Posterior vena cava (tissue), 2 donors: ENCODE measurements around the gene SIX1. TPM values are rescaled to one million over a fixed set of nuclear protein-coding genes. Genes with fewer than 3 reads are reported as not detected.

Source experiments
- DNase-seq: peaks from one replicate; pipeline ENCODE4 v3.0.0-alpha.2; 2020; ENCODE audit warnings: low spot score
- intact Hi-C, 2 donors: fragments of 100-400 bp; cut with DNase I; formaldehyde crosslinking; loops; one replicate each; pipeline versions ENCODE4 v1.14.1 to v1.14.2; 2022 to 2023
- total RNA-seq, 2 donors: library from RNA; stranded (reverse); fragmentation: NEBNext Ultra II Directional; extraction: Animal tissue kit (Norgen Biotek cat#: 25700); gene quantifications; one replicate each; pipeline ENCODE4 v1.2.1, GENCODE V29; 2021
- donor health status: DM: yes; HTN: yes; CAD: no.
- donor health status: DM: yes; HTN: yes; CAD: no.

Gene SIX1
- total RNA-seq, 2 donors from 2014 or later = 4.3 TPM

DNA sequence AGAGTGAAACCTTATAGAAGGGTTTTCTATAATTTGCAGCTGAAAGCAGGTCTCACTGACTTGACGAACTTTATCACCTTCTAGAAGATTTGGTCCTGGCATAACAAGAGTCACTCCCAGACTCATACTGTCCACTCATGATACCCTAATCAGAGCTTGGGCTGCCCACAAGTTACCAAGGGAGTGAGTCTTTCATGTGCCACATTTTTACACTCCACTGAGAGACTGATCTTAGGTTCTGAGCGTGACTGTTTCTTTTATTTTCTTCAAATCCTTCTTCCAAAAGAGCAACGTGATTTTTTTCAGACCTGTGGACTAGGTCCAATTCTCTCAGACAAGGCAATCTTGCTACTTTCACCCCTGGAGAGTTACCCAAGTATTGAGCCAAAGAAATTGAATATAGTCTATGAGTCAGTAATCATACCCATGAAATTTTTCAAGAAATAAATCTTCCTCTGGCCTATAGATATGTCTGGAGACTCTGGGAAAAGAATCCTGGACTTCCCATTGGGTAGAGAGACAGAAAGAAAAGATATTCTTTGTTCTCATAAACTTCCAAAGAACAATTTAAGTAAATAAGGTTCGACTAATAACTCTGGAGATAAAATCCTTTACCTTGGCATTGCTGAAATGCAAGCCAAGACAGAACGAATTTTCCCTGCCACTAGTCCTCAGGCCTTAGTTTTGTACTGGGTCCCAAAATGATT is 26.9 kb downstream of the SIX1 start:
- intact Hi-C loops = loop anchor here (5.0 kb wide), 1 partner anchor 630 kb away; no protein-coding TSS in a partner anchor
- no peak for DNase-seq

GRCh38 chr14:60621386-60621785 is 27.9 kb downstream of the SIX1 start:
- no peak for DNase-seq
- intact Hi-C loops = loop anchor here (5.0 kb wide), 1 partner anchor 631 kb away; no protein-coding TSS in a partner anchor

DNA sequence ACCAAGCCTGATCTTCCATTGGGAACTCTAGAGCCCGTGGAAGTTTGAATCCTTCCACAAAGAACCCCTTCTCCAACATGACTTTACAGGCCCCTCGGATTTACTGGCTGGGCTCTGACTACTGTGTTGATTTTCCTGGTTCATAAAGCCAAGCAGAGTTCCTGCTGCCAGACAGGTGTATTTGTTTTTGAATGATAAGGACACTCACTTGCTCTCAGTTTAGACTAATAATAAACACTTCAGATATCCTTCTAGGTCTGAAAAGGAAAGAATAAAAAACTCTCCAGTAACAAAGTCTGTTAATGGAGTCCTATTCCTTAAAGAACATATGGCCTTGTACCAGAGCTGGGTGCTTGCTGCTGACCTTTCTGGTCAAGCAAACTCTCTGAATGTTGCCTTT is 31.0 kb downstream of the SIX1 start:
- intact Hi-C loops = no loop called here
- DNase-seq = no peak

GRCh38 chr14:60616461-60616959 is 32.8 kb downstream of the SIX1 start:
- no peak for DNase-seq
- intact Hi-C loops = no loop called here

GRCh38 chr14:60602291-60602690 is 47.0 kb downstream of the SIX1 start:
- no peak for DNase-seq
- intact Hi-C loops = no loop called here

- no peak for DNase-seq
- intact Hi-C loops = no loop called here
These were observed 49.5 kb downstream of the SIX1 start for GRCh38 chr14:60599727-60600126.

GRCh38 chr14:60596139-60596538 is 53.1 kb downstream of the SIX1 start:
- intact Hi-C loops = no loop called here
- no peak for DNase-seq

DNA sequence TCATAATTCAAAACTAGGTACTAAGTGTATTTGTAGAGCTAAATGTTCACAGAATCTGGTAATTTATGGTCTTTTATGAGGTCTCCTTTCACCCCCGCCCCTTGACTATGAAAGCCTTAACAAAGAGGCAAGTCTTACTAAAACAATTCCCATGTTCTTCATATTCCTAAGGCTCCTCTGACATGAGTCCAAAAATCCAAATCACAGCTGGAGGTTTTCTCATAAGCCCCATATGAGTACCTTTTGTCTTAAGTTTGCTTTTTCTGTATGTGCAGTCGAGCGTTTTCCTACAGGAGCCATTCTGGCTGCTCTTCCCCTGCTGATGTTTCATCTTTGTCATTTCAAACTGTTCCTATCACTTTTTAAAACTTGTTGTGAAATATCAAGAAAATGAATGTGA is 55.2 kb downstream of the SIX1 start:
- intact Hi-C loops = no loop called here
- no peak for DNase-seq

Other genes starting within 250 kb of the SIX1 start
- under 1 TPM in 1 of 2 donors, not detected in 1; 0.43 TPM for gene C14orf39, start 163.4 kb downstream of the SIX1 start, total RNA-seq
- gene SIX6, start 140.3 kb downstream of the SIX1 start, total RNA-seq = not detected
- gene SIX4, start 74.9 kb upstream of the SIX1 start, total RNA-seq = 1 to 10 TPM; 1.3 to 3.2 TPM
- 10 to 100 TPM; 25.3 to 34.6 TPM for gene MNAT1, start 85.3 kb upstream of the SIX1 start, total RNA-seq